GM12891 (cell line): ENCODE results near the gene TRIM4.
"Not testable (repeated sequence)": the region's sequence is repeated elsewhere in the genome, so short reads cannot be mapped to it uniquely, and the experiment has no call there.

Experiments used
- DNase-seq: peaks from one replicate; pipeline ENCODE4 v3.0.0; 2011; ENCODE audit warnings: low spot score; ENCODE audit not compliant: insufficient read length
- FAIRE-seq: peaks from 2 replicates; lab custom pipeline; 2011; peaks lifted over from hg19 to GRCh38; lab: Jason Lieb, UNC
- PAX5 ChIP-seq: IDR thresholded peaks from 2 replicates; pipeline ENCODE4 v1.6.1; 2011; ENCODE audit warnings: low read length, moderate library complexity, mild to moderate bottlenecking; ENCODE audit not compliant: insufficient read depth, severe bottlenecking
- POLR2A ChIP-seq: IDR thresholded peaks from 2 replicates; pipeline ENCODE4 v1.6.1; 2011; ENCODE audit warnings: low read depth, low read length, control low read depth
- POLR2AphosphoS5 ChIP-seq: IDR thresholded peaks from 2 replicates; pipeline ENCODE4 v1.6.1; 2011; ENCODE audit warnings: low read depth, low read length, control low read depth
- POU2F2 ChIP-seq: IDR thresholded peaks from 2 replicates; pipeline ENCODE4 v1.6.1; 2011; ENCODE audit warnings: low read depth, mild to moderate bottlenecking, control low read depth, low read length, moderate library complexity
- SPI1 ChIP-seq: IDR thresholded peaks from 2 replicates; pipeline ENCODE4 v1.6.1; 2011; ENCODE audit warnings: low read depth, low read length, control low read depth
- TAF1 ChIP-seq: IDR thresholded peaks from 2 replicates; pipeline ENCODE4 v1.6.1; 2011; ENCODE audit warnings: low read depth, low read length, control low read depth

The TRIM4 gene

GRCh38 chr7:99881370-99881769 is 38.0 kb downstream of the TRIM4 start:
- FAIRE-seq (no peak), DNase-seq (no peak)
- TF ChIP-seq POLR2A: no peak
- TF ChIP-seq PAX5: no peak
- no peak for TF ChIP-seq SPI1
- TF ChIP-seq TAF1: no peak

DNA sequence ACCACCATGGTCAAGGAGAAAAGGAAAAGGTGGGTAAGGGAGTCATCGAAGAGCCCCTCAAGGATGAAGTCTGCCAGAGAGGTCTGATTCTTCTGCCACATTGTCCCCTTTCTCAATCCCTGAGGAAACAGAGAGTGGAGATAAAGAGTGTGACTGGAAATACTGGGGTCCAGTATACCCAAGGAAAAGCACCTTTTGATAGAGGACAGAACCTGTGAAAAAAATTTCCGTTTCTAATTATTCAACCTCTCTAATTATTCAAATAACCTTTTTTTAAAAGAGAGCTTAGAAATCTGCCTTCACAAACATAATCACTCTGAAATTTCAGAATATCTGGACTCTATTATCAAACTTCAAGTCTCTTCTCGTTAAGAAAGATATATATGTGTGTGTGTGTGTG is 42.4 kb downstream of the TRIM4 start, which contains the start of gene OR2AE1:
Gene OR2AE1, minus strand, starts transcription at position 101 of the 400 bp plus-strand sequence. Its CDS starts 0 bp downstream, at position 101.
- DNase-seq: no peak
- FAIRE-seq: no peak
- no peak for TF ChIP-seq SPI1
- no peak for TF ChIP-seq POLR2AphosphoS5

- FAIRE-seq (no peak), DNase-seq (no peak)
- TF ChIP-seq TAF1: no peak
- no peak for TF ChIP-seq POLR2A
- TF ChIP-seq SPI1: peak; percentile 74
Observed at GRCh38 chr7:99876491-99876890, 42.8 kb downstream of the TRIM4 start.

GRCh38 chr7:99868246-99868645 is 51.1 kb downstream of the TRIM4 start:
- FAIRE-seq (no peak), DNase-seq (no peak)
- TF ChIP-seq PAX5: no peak
- TF ChIP-seq POLR2AphosphoS5: no peak
- TF ChIP-seq TAF1: no peak
- TF ChIP-seq POU2F2: no peak
- TF ChIP-seq POLR2A: no peak
- no peak for TF ChIP-seq SPI1

GRCh38 chr7:99867477-99867876 is 51.9 kb downstream of the TRIM4 start:
- not testable (repeated sequence) for DNase-seq, FAIRE-seq

- no peak for DNase-seq
- no peak for TF ChIP-seq PAX5
- TF ChIP-seq POLR2AphosphoS5: no peak
- TF ChIP-seq SPI1: no peak
- TF ChIP-seq POU2F2: no peak
- no peak for TF ChIP-seq TAF1
- no peak for TF ChIP-seq POLR2A
- FAIRE-seq: no peak
Observed at GRCh38 chr7:99863847-99864440, 55.4 kb downstream of the TRIM4 start.

GRCh38 chr7:99860281-99861127 is 58.8 kb downstream of the TRIM4 start:
- FAIRE-seq (no peak), DNase-seq (no peak)
- TF ChIP-seq POU2F2: no peak
- no peak for TF ChIP-seq POLR2A

GRCh38 chr7:99855236-99855635 is 64.1 kb downstream of the TRIM4 start:
- TF ChIP-seq PAX5 (no peak), TAF1 (no peak), POU2F2 (no peak), POLR2A (no peak), POLR2AphosphoS5 (no peak), SPI1 (no peak)
- no peak for DNase-seq
- FAIRE-seq: no peak

GRCh38 chr7:99848420-99849216 is 70.7 kb downstream of the TRIM4 start:
- TF ChIP-seq TAF1 (no peak), SPI1 (no peak), POLR2AphosphoS5 (no peak), PAX5 (no peak), POLR2A (no peak), POU2F2 (no peak)
- DNase-seq: no peak
- FAIRE-seq: no peak

GRCh38 chr7:99844328-99844727 is 75.0 kb downstream of the TRIM4 start:
- peak; percentile 52 for FAIRE-seq
- TF ChIP-seq POLR2A (no peak), POLR2AphosphoS5 (no peak), POU2F2 (no peak), TAF1 (no peak), SPI1 (no peak), PAX5 (no peak)
- DNase-seq: no peak
